Retinal pigment epithelial cell (primary cell): ENCODE results near the gene ANKRD13B.
A peak's percentile ranks its signal among the peaks of the same experiment; 100 is the strongest.

Experiments
- DNase-seq: peaks from one replicate; pipeline ENCODE4 v3.0.0-alpha.2; 2010; ENCODE audit warnings: low read depth
- H3K4me3 ChIP-seq: 2 replicates; pipeline ENCODE4 v1.5.1; 2011; ENCODE audit warnings: mild to moderate bottlenecking, low read length, control low read depth, moderate library complexity
- CTCF ChIP-seq: conservative IDR thresholded peaks from 2 replicates; pipeline ENCODE4 v1.5.1; 2011; ENCODE audit warnings: low read depth, low read length, control low read depth, inconsistent platforms

Gene ANKRD13B

GRCh38 chr17:29578626-29579485, 14.1 kb upstream of the ANKRD13B start:
- H3K4me3 ChIP-seq, result no peak overlapping the region
- no peak for DNase-seq
- TF ChIP-seq CTCF, result no peak

DNA sequence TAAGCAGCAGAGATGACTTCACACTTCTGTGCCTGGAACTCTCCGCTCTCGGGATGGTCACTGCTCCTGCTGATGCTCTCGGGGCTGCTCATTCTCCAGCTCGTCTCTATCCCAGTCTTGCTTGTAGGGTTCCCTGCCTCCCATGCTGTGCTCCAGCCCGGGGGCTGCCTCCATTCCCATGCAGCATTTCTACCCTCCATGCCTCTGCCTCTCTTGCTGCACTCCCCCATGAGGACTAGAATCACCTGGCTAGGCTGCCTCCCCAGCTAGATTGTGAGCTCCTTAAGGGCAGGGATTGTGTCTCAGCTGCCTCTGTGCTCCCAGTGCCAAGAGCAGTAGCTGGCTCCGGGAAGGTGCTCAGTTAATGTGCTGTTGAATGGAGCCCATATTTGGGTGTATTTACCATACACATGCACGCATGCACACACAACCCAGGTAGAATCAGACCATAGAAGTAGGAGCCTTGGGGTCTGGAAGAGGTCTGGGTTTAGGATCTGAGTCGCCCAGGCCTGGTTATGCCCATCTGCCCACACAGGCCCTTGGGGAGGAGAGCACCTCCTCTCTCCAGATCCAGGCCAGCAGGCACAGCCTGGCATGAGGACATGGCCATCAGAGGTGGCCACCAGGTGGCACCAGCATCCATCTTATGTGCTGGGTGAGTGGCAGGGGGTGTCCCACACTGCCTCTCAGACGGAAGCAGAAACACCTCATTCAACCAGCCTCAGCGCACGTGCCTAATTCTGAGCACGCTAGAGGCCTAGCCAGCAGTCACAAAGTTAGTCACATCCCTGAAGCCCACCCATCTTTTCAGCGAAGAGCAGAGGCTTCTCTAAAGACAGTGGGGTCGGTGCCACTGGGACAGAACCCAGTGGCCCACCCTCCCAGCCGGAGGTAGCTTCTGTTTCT, 12.8 kb upstream of the ANKRD13B start:
- TF ChIP-seq CTCF, result peak; percentile 91
- no peak overlapping the region for H3K4me3 ChIP-seq
- DNase-seq, result no peak

DNA sequence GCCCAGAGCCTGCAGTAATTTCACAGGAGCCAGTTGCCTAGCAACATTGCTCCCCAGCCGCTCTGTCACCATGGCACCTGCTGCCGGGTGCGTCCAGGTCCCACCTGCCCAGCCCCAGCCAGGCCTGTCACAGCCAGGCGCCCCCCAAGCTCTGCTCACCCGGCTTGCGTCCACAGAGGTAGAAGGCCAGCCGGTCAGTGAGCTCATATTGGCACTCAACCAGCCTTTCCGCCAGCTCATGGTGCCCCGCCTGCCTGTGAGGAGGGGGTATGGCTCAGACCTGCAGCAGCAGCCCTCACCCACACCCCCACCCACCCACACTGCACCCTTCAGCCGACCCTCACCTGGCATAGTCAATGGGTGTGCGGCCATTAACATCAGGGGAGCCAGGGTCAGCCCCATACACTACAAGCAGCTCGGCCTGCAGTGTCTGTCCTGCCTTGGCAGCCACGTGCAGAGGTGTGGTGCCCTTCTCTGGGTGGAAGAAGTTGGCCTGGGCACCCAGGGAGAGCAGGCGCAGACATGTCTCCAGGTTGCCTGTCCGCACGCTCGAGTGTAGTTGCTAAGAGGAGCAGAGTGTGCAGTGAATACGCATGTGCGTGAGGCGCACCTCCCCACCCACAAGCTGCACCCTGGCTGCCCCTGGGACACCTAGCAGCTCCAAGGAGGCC, 11.2 kb upstream of the ANKRD13B start:
- H3K4me3 ChIP-seq, result no peak overlapping the region
- DNase-seq, result no peak
- TF ChIP-seq CTCF, result no peak

DNA sequence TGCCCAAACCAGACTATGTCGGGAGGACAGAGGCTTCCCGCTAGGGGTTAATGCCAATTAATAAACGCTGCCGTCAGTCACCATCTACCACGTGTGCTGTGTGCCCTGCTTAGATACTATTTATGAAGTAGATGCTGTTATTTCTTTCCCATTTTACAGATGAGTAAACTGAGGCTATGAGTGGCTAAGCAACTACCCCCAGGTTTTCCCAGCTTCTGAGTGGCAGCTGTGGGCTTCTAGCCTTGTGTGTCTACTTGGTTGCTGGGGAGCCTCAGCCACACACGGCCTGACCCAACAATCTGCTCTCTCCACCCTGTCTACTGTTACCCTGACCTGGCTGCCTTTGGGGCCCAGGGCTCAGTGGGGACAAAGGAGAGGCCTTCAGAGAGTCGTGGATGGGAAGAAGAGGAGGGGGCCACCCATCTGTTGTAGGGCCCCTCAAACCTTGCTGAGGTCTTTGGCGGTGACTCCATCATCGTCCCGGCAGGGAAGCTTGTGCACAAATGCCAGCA, 10.6 kb upstream of the ANKRD13B start:
- no peak for TF ChIP-seq CTCF
- H3K4me3 ChIP-seq, result no peak overlapping the region
- no peak for DNase-seq

GRCh38 chr17:29582772-29583171, 10.2 kb upstream of the ANKRD13B start:
- no peak for TF ChIP-seq CTCF
- no peak for DNase-seq
- no peak overlapping the region for H3K4me3 ChIP-seq

DNA sequence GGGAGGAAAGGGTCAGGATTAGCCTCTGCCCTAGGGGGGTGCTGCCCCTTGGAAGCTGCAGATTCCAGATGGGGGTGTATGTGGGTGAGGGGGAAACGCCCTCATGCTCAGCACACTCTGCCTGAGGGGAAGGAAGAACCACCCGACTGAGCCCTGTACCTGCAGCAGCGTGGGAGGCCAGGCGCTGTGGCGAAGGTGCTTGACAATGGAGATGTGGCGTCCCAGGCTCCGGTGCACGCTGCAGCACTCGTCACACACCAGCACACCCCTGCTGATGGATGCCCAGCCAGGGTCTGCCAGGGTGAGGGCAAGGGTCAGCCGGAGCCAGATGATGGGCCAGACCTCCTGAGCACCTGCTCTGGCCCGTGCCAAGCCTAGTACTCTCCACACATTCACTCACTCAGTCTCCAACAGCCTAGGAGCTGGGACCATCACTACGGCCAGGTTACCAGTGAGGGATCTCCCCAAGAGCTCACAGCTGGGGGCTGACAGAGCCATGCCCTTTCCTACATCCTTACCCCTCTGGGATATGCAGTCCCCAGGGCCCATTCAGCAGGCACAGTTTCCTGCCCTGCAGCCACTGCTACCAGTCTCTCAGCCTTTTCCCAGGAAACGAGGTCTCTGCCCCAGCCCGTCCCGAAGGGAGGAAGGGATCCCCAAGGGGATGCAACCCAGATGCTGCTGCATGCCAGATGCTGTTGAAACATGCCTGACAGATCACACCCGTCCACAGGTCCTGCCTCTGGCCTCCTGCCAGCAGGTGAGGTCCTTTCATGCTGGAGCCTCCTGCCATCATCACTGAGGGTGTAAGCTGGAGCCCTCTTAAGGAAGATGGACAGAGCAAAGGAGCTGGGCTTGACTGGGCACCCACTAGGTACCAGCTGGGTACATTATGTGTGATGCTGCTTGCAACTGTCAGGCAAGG, 9.3 kb upstream of the ANKRD13B start:
- H3K4me3 ChIP-seq, result no peak overlapping the region
- TF ChIP-seq CTCF, result no peak
- no peak for DNase-seq
